WTC11 (cell line): Measurements from ENCODE around the gene FAM169A. TPM values are rescaled to one million over a fixed set of nuclear protein-coding genes. Genes with fewer than 3 reads are reported as not detected.
A peak's percentile ranks its signal among the peaks of the same experiment; 100 is the strongest.

Experiments
- ATAC-seq: fragments of 200-7000 bp; cut with Tn5 transposase; 2 replicates; pipeline ENCODE4 v1.10.0; 2021; ENCODE audit warnings: mild to moderate bottlenecking, moderate library complexity
- CTCF ChIA-PET: fragments of 300-600 bp; sonication (Branson Sonifier 250); formaldehyde crosslinking; loops from one replicate; lab custom pipeline; 2021; ENCODE audit warnings: antibody characterized with exemption; lab: Charles Lee
- POLR2A ChIA-PET: fragments of 350-600 bp; sonication (Branson Sonifier 250); formaldehyde crosslinking; loops from one replicate; lab custom pipeline; 2021; ENCODE audit warnings: antibody characterized with exemption; lab: Charles Lee
- DNase-seq: peaks from one replicate; pipeline ENCODE4 v3.0.0; 2021; ENCODE audit warnings: low spot score
- H3K27ac Mint-ChIP-seq: 2 replicates; pipeline ENCODE4 v1.8.0; 2021; ENCODE audit warnings: mixed read lengths
- H3K27me3 Mint-ChIP-seq: 2 replicates; pipeline ENCODE4 v1.8.0; 2021; ENCODE audit warnings: low read depth, mild to moderate bottlenecking, moderate library complexity, mixed read lengths
- H3K36me3 Mint-ChIP-seq: 2 replicates; pipeline ENCODE4 v1.8.0; 2021; ENCODE audit warnings: mixed read lengths
- H3K4me1 Mint-ChIP-seq: 2 replicates; pipeline ENCODE4 v1.8.0; 2022; ENCODE audit warnings: mixed read lengths
- H3K4me3 Mint-ChIP-seq: 2 replicates; pipeline ENCODE4 v1.8.0; 2021; ENCODE audit warnings: mild to moderate bottlenecking, moderate library complexity, mixed read lengths
- H3K9me3 Mint-ChIP-seq: 2 replicates; pipeline ENCODE4 v1.8.0; 2021; ENCODE audit warnings: mixed read lengths
- CTCF ChIP-seq: fragments of 200-600 bp; IDR thresholded peaks from 2 replicates; pipeline ENCODE4 v1.8.0; 2022; ENCODE audit warnings: antibody characterized with exemption
- FOXP4 ChIP-seq: sonication (generic); formaldehyde crosslinking; IDR thresholded peaks from 2 replicates; pipeline ENCODE4 v1.8.0; 2022; ENCODE audit warnings: mild to moderate bottlenecking, missing genetic modification reagents
- GRHL2 ChIP-seq: fragments of 250-450 bp; sonication (Bioruptor Pico); IDR thresholded peaks from 2 replicates; pipeline ENCODE4 v1.8.0; 2022; ENCODE audit warnings: mild to moderate bottlenecking, moderate library complexity; ENCODE audit not compliant: insufficient replicate concordance, severe bottlenecking
- KAT7 ChIP-seq: sonication (generic); formaldehyde crosslinking; IDR thresholded peaks from 2 replicates; pipeline ENCODE4 v1.8.1; 2023; ENCODE audit warnings: missing genetic modification reagents, mild to moderate bottlenecking, borderline replicate concordance
- MAX ChIP-seq: sonication (generic); formaldehyde crosslinking; IDR thresholded peaks from 2 replicates; pipeline ENCODE4 v1.8.0; 2022; ENCODE audit warnings: mild to moderate bottlenecking, missing genetic modification reagents
- MYBL2 ChIP-seq: sonication (generic); formaldehyde crosslinking; IDR thresholded peaks from 2 replicates; pipeline ENCODE4 v1.8.1; 2023; ENCODE audit warnings: mild to moderate bottlenecking, moderate library complexity, missing genetic modification reagents
- SMAD3 ChIP-seq: sonication (generic); formaldehyde crosslinking; IDR thresholded peaks from 2 replicates; pipeline ENCODE4 v1.8.0; 2022; ENCODE audit warnings: missing genetic modification reagents, mild to moderate bottlenecking, borderline replicate concordance
- TEAD4 ChIP-seq: sonication (generic); formaldehyde crosslinking; IDR thresholded peaks from 2 replicates; pipeline ENCODE4 v1.8.0; 2022; ENCODE audit warnings: mild to moderate bottlenecking, missing genetic modification reagents
- USF1 ChIP-seq: sonication (generic); formaldehyde crosslinking; IDR thresholded peaks from 2 replicates; pipeline ENCODE4 v1.8.0; 2022; ENCODE audit warnings: mild to moderate bottlenecking, missing genetic modification reagents
- ZBTB21 ChIP-seq: sonication (generic); formaldehyde crosslinking; IDR thresholded peaks from 2 replicates; pipeline ENCODE4 v1.8.1; 2023; ENCODE audit warnings: mild to moderate bottlenecking, missing genetic modification reagents, borderline replicate concordance
- ZNF219 ChIP-seq: sonication (generic); formaldehyde crosslinking; IDR thresholded peaks from 2 replicates; pipeline ENCODE4 v1.8.0; 2023; ENCODE audit warnings: missing genetic modification reagents, mild to moderate bottlenecking, borderline replicate concordance
- ZNF416 ChIP-seq: fragments of 250-450 bp; sonication (Bioruptor Pico); IDR thresholded peaks from 2 replicates; pipeline ENCODE4 v1.9.0; 2021; ENCODE audit warnings: mild to moderate bottlenecking, inconsistent platforms
- ZNF671 ChIP-seq: fragments of 250-450 bp; sonication (Bioruptor Pico); IDR thresholded peaks from 2 replicates; pipeline ENCODE4 v1.8.0; 2021; ENCODE audit warnings: mild to moderate bottlenecking
- total RNA-seq: library from RNA; stranded (reverse); gene quantifications from 3 replicates; pipeline ENCODE4 v1.2.3, GENCODE V29; 2021
- TF ChIP-seq, protein P1 (sequence below): fragments of 250-450 bp; sonication (Bioruptor Pico); IDR thresholded peaks from 2 replicates; pipeline ENCODE4 v1.9.0; 2021; ENCODE audit warnings: mild to moderate bottlenecking

Gene FAM169A
- total RNA-seq, 1 experiment from 2014 or later, result 69.1 TPM

DNA sequence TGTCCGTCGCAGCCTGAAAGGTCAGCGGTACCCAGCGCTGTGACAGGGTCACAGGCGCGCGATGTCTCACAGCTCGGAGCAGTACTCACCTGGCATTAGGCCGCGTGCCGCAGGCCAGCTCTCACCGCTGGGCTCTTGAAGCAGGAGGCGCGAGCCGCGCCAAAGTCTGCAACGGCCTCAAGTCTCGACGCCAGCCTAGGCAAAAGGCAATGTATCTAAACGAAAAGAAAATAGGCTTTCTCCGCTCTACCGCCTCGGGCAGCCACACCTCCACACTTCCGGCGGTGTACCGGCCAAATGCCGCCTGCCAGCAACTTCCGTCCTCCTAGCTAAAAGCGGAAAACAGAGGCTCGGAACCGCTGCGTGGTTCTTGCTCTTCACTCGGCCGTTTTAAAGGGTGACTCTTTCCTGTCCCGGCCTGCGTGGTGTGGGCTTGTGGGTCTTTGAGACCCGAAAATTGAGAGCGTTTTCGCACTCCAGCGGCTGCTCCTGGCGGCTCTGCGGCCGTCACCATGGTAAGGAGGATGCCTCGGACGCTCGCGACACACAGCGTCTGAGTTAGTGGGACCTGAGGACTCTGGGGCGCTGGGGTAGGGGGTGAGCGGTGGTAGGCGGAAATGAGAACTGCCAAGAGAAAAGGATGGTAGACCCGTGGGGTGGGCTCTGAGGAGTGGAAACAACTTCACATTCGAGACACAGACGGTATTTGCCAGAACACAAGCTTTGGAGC lies 99.2 kb downstream of the FAM169A start, which contains the start of the genes GFM2 and NSA2 (continued):
- 0 out of 2 replicates have a peak, but pooled peaks have one; percentile 62 for TF ChIP-seq MYBL2 (CRISPR knock-in tag)
- TF ChIP-seq USF1 (CRISPR knock-in tag), result peak; percentile 53; the same call in 1 of the 2 replicates

- Mint-ChIP-seq H3K36me3 (peaks cover 23% of the 10 kb centered on the region), H3K27ac (peak overlapping the region; percentile 88), H3K27me3 (no peaks in the 10 kb centered on the region), H3K4me1 (peaks cover 16% of the 10 kb centered on the region), H3K4me3 (peak overlapping the region; percentile 100), H3K9me3 (no peaks in the 10 kb centered on the region)
- TF ChIP-seq CTCF, result peak; percentile 38; the same call in 1 of the 2 replicates
- TF ChIP-seq ZNF416, result no peak
- no peak for TF ChIP-seq SMAD3 (CRISPR knock-in tag)
- no peak for TF ChIP-seq MAX (CRISPR knock-in tag)
- POLR2A ChIA-PET, result interaction anchor here (0.5 to 1.5 kb wide), 2 partner anchors 101 to 1180 kb away, joined by 3 to 5 read pairs; no protein-coding TSS in a partner anchor
- DNase-seq, result no peak
- CTCF ChIA-PET, result interaction anchor here (0.5 to 1.5 kb wide), 6 partner anchors 9 to 154 kb away, joined by 3 to 4 read pairs (median 3); partner anchors contain the start of gene FAM169A
- no peak for ATAC-seq
Observed at GRCh38 chr5:74766418-74766848, 99.8 kb downstream of the FAM169A start.

- ChIA-PET CTCF (interaction anchor here (0.7 to 1.5 kb wide), 4 partner anchors 10 to 154 kb away, joined by 3 to 4 read pairs (median 4); partner anchors contain the start of gene FAM169A), POLR2A (interaction anchor here (1.5 kb wide), 1 partner anchor 101 kb away, joined by 5 read pairs; no protein-coding TSS in a partner anchor)
- Mint-ChIP-seq H3K4me1 (peaks cover 16% of the 10 kb centered on the region), H3K9me3 (no peaks in the 10 kb centered on the region), H3K4me3 (peak overlapping the region; percentile 100), H3K27me3 (no peaks in the 10 kb centered on the region), H3K27ac (peak overlapping the region; percentile 88), H3K36me3 (peaks cover 19% of the 10 kb centered on the region)
- ATAC-seq (no peak), DNase-seq (no peak)
- TF ChIP-seq, protein P1, sequence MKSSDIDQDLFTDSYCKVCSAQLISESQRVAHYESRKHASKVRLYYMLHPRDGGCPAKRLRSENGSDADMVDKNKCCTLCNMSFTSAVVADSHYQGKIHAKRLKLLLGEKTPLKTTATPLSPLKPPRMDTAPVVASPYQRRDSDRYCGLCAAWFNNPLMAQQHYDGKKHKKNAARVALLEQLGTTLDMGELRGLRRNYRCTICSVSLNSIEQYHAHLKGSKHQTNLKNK (CRISPR knock-in tag), result no peak
- no peak for TF ChIP-seq GRHL2 (CRISPR knock-in tag)
- no peak for TF ChIP-seq TEAD4
- no peak for TF ChIP-seq ZNF671 (CRISPR knock-in tag)
- TF ChIP-seq ZBTB21 (CRISPR knock-in tag), result no peak
- TF ChIP-seq FOXP4, result no peak
- TF ChIP-seq KAT7 (CRISPR knock-in tag), result no peak
- no peak for TF ChIP-seq ZNF219 (CRISPR knock-in tag)
Observed at GRCh38 chr5:74765929-74766328, 100.3 kb downstream of the FAM169A start.
